Tibial nerve (tissue), 4 donors: ENCODE results near the gene CPHXL2. TPM values are rescaled to one million over a fixed set of nuclear protein-coding genes. Genes with fewer than 3 reads are reported as not detected.

Source experiments
- DNase-seq, 2 donors: peaks; one replicate each; pipeline ENCODE4 v3.0.0-alpha.2; 2019; ENCODE audit warnings: low spot score in 2 of 2
- H3K27ac ChIP-seq, 4 donors: fragments of 200-600 bp; sonication (generic) in 3 of 4; one replicate each; pipeline ENCODE4 v1.5.1; 2017 to 2019; ENCODE audit warnings: mild to moderate bottlenecking in 1 of 4
- H3K27me3 ChIP-seq, 2 donors: fragments of 200-600 bp; sonication (generic) in 1 of 2; one replicate each; pipeline versions ENCODE4 v1.5.1 to v1.6.0; 2017 to 2019
- H3K36me3 ChIP-seq, 3 donors: fragments of 200-600 bp; sonication (generic); one replicate each; pipeline ENCODE4 v1.5.1; 2018 to 2019
- H3K4me1 ChIP-seq, 4 donors: fragments of 200-600 bp; sonication (generic) in 3 of 4; one replicate each; pipeline ENCODE4 v1.5.1; 2017 to 2019
- H3K4me3 ChIP-seq, 4 donors: fragments of 200-600 bp; sonication (generic) in 3 of 4; one replicate each; pipeline ENCODE4 v1.5.1; 2017 to 2019; ENCODE audit warnings: mild to moderate bottlenecking in 1 of 4, moderate library complexity in 1 of 4
- H3K9me3 ChIP-seq, 4 donors: fragments of 200-600 bp; sonication (generic) in 3 of 4; one replicate each; pipeline ENCODE4 v1.5.1; 2017 to 2019
- CTCF ChIP-seq, 5 experiments: fragments of 200-600 bp in 3 of 5; fragments of 450-650 bp in 2 of 5; sonication (generic) in 3 of 5; IDR thresholded peaks; one replicate each; pipeline ENCODE4 v1.5.1; 2016 to 2019; ENCODE audit warnings: antibody characterized with exemption in 5 of 5, mild to moderate bottlenecking in 3 of 5, moderate library complexity in 2 of 5
- EP300 ChIP-seq, 2 donors: sonication (generic); formaldehyde crosslinking; IDR thresholded peaks; one replicate each; pipeline ENCODE4 v1.6.1; 2017; ENCODE audit warnings: antibody characterized with exemption in 2 of 2, mild to moderate bottlenecking in 1 of 2
- POLR2A ChIP-seq, 2 donors: fragments of 450-650 bp; IDR thresholded peaks; one replicate each; pipeline ENCODE4 v1.6.1; 2017; ENCODE audit warnings: antibody characterized with exemption in 2 of 2, mild to moderate bottlenecking in 2 of 2, moderate library complexity in 2 of 2
- WGBS, 2 donors: methylation state at CpG; one replicate each; pipeline ENCODE4 v1.1.5; 2018; 5-methylcytosine and 5-hydroxymethylcytosine counted together
- small RNA-seq: library from RNA; depleted of rRNA; stranded (forward); fragments of <200 nt; gene quantifications from one replicate; pipeline ENCODE3, GENCODE V24; 2016
- total RNA-seq, 4 donors: library from RNA; depleted of rRNA; stranded (reverse); fragments of >200 nt; gene quantifications; one replicate each; pipeline ENCODE4 v1.1.0, GENCODE V29; 2016

Gene CPHXL2
- total RNA-seq, 4 donors from 2014 or later = not detected

GRCh38 chr16:75617121-75617520, 59.7 kb downstream of the CPHXL2 start:
- no peak overlapping the region for H3K4me3 ChIP-seq
- no peak overlapping the region for H3K27ac ChIP-seq
- no peak for DNase-seq
- no peaks in the 10 kb centered on the region for H3K9me3 ChIP-seq
- TF ChIP-seq POLR2A (IDR thresholded peaks at IDR 0.05) = no peak
- no peak for TF ChIP-seq EP300 (IDR thresholded peaks at IDR 0.05)
- TF ChIP-seq CTCF (IDR thresholded peaks at IDR 0.05) = no peak
- H3K4me1 ChIP-seq = peaks cover 0 to 21% (median 11%) of the 10 kb centered on the region in 4 donors
- H3K36me3 ChIP-seq = peaks cover 0 to 80% (median 13%) of the 10 kb centered on the region in 3 donors
- WGBS, 2 donors = 91 to 95% methylated on average over 3 of the region's 3 CpGs
- no peaks in the 10 kb centered on the region for H3K27me3 ChIP-seq

GRCh38 chr16:75616521-75617010, 60.2 kb downstream of the CPHXL2 start:
- TF ChIP-seq POLR2A (IDR thresholded peaks at IDR 0.05) (no peak), EP300 (IDR thresholded peaks at IDR 0.05) (no peak), CTCF (IDR thresholded peaks at IDR 0.05) (no peak)
- Histone ChIP-seq H3K36me3 (peaks cover 0 to 85% (median 18%) of the 10 kb centered on the region in 3 donors), H3K27me3 (no peaks in the 10 kb centered on the region), H3K9me3 (no peaks in the 10 kb centered on the region), H3K4me3 (no peak overlapping the region), H3K27ac (no peak overlapping the region), H3K4me1 (peaks cover 0 to 15% (median 5%) of the 10 kb centered on the region in 4 donors)
- DNase-seq = no peak
- WGBS, 2 donors = 93 to 94% methylated on average over 4 of the region's 4 CpGs

- peaks cover 0 to 6% (median 0%) of the 10 kb centered on the region in 4 donors for H3K4me1 ChIP-seq
- H3K4me3 ChIP-seq = no peak overlapping the region
- no peaks in the 10 kb centered on the region for H3K27me3 ChIP-seq
- no peaks in the 10 kb centered on the region for H3K9me3 ChIP-seq
- TF ChIP-seq EP300 (IDR thresholded peaks at IDR 0.05) = no peak
- TF ChIP-seq POLR2A (IDR thresholded peaks at IDR 0.05) = no peak
- TF ChIP-seq CTCF (IDR thresholded peaks at IDR 0.05) = no peak
- H3K27ac ChIP-seq = no peak overlapping the region
- H3K36me3 ChIP-seq = peaks cover 0 to 95% (median 18%) of the 10 kb centered on the region in 3 donors
- DNase-seq = no peak
- 93% methylated on average over 2 of the region's 2 CpGs for WGBS, 2 donors
Measured at GRCh38 chr16:75615619-75616018, 61.2 kb downstream of the CPHXL2 start.

- H3K36me3 ChIP-seq = peaks cover 0 to 96% (median 18%) of the 10 kb centered on the region in 3 donors
- DNase-seq = no peak
- TF ChIP-seq POLR2A (IDR thresholded peaks at IDR 0.05) = no peak
- no peak for TF ChIP-seq CTCF (IDR thresholded peaks at IDR 0.05)
- no peak for TF ChIP-seq EP300 (IDR thresholded peaks at IDR 0.05)
Measured at GRCh38 chr16:75614066-75614897, 62.5 kb downstream of the CPHXL2 start.

More at GRCh38 chr16:75614066-75614897, 62.5 kb downstream of the CPHXL2 start:
- no peaks in the 10 kb centered on the region for H3K9me3 ChIP-seq
- WGBS, 2 donors = 94% methylated on average over 4 of the region's 4 CpGs
- no peak overlapping the region for H3K4me3 ChIP-seq
- H3K27me3 ChIP-seq = no peaks in the 10 kb centered on the region
- no peak overlapping the region for H3K27ac ChIP-seq
- H3K4me1 ChIP-seq = no peaks in the 10 kb centered on the region

Small RNA genes within 50 kb of the gene (small RNA-seq; reads per million reads assigned to genes)
- gene RN7SL520P = not detected

Other genes starting within 250 kb of the CPHXL2 start
- 100 to 1,000 TPM in 1 of 4 donors, 10 to 100 TPM in 3; 35.6 to 120 (median 62.4) TPM for gene CFDP1, start 243.5 kb downstream of the CPHXL2 start, total RNA-seq
- 10 to 100 TPM; 14.1 to 36.6 (median 21.8) TPM for gene TMEM170A, start 212.3 kb downstream of the CPHXL2 start, total RNA-seq
- gene CHST6, start 181.6 kb downstream of the CPHXL2 start, total RNA-seq = 1 to 10 TPM in 1 of 4 donors, under 1 TPM in 3; under 0.01 to 3.9 (median 0.40) TPM
- under 1 TPM in 1 of 4 donors, not detected in 3; 0.30 TPM for gene CHST5, start 140.9 kb downstream of the CPHXL2 start, total RNA-seq
- 10 to 100 TPM; 10.3 to 14.5 (median 12.1) TPM for gene TMEM231, start 120.8 kb downstream of the CPHXL2 start, total RNA-seq
- 100 to 1,000 TPM in 2 of 4 donors, 10 to 100 TPM in 2; 93.1 to 135 (median 104) TPM for gene GABARAPL2, start 110.6 kb downstream of the CPHXL2 start, total RNA-seq
- 10 to 100 TPM; 31.4 to 75.9 (median 50.7) TPM for gene ADAT1, start 53.7 kb downstream of the CPHXL2 start, total RNA-seq
- 100 to 1,000 TPM in 1 of 4 donors, 10 to 100 TPM in 3; 75.5 to 104 (median 93.5) TPM for gene KARS1, start 29.3 kb downstream of the CPHXL2 start, total RNA-seq
- gene TERF2IP, start 29.2 kb downstream of the CPHXL2 start, total RNA-seq = 100 to 1,000 TPM in 3 of 4 donors, 10 to 100 TPM in 1; 87.0 to 127 (median 120) TPM
- not detected for gene DUXB, start 24.5 kb upstream of the CPHXL2 start, total RNA-seq
- gene CPHXL, start 49.5 kb upstream of the CPHXL2 start, total RNA-seq = not detected